GM04504 (cell line): ENCODE results near the gene NRG3.
"Not testable (repeated sequence)": the region's sequence is repeated elsewhere in the genome, so short reads cannot be mapped to it uniquely, and the experiment has no call there.

Source experiments
- DNase-seq: peaks from one replicate; pipeline ENCODE4 v3.0.0-alpha.2; 2012; ENCODE audit warnings: low read depth

Gene NRG3

GRCh38 chr10:82922755-82923154 lies 1047.8 kb downstream of the NRG3 start:
- no peak for DNase-seq

DNA sequence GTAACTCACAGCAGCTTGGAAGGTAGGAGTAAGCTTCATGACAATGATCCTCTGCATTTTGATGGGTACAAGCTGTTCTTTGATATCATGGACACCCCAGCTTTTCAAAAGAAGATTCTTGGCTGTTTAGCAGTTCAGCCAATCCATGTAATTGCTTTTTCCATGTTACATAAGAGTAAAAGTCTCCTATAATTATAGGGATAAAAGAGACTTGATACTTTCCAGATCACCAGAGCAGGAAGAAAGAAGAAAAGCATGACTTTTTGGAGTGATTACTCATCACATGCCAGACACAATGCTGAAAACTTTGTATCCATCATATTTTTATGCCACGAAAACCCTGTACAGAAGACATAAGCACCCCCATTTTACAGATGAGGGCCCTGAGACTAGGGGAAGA lies 1049.7 kb downstream of the NRG3 start:
- no peak for DNase-seq

GRCh38 chr10:82925547-82925946 lies 1050.6 kb downstream of the NRG3 start:
- no peak for DNase-seq

- DNase-seq = no peak
Measured at GRCh38 chr10:82932451-82932850, 1057.5 kb downstream of the NRG3 start.

GRCh38 chr10:82934429-82934828 lies 1059.4 kb downstream of the NRG3 start:
- no peak for DNase-seq

DNA sequence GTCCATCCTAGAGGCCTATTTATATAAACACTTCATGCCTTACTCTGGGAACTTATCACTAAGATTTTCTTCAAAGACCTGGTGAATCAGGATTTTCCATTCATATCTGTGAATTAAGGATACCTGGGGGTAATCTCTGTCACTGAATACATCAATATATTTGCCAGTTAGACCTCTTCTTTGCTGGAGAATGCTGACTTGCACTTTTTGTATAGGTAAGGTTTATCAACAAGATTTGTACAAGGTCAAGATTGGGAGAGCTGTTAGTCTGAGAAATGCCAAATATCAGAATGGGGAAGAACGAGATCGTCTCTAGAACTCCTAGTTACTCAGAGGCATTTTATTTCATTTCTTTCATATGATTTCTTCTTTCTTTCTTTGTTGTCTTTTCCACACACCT lies 1060.0 kb downstream of the NRG3 start:
- no peak for DNase-seq

DNA sequence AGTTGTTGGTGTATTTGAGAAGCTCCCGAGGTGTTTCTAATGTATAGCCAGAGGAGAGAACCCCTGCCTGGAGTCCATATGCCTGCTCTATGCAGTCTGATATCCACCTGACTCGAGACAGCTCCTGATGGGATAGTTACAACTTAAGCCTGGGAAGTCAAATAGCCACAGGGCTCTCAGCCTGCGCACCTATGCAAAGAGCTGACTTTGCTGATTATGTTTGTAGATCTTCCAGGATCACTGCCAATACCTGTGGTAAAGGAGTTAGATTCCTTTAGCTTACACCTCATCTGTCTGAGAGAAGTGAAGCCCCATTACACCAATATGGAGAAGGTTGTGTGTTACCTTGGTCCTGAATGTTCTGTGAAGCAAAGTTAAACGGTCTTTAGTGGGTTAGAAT lies 1063.3 kb downstream of the NRG3 start:
- DNase-seq = no peak

DNA sequence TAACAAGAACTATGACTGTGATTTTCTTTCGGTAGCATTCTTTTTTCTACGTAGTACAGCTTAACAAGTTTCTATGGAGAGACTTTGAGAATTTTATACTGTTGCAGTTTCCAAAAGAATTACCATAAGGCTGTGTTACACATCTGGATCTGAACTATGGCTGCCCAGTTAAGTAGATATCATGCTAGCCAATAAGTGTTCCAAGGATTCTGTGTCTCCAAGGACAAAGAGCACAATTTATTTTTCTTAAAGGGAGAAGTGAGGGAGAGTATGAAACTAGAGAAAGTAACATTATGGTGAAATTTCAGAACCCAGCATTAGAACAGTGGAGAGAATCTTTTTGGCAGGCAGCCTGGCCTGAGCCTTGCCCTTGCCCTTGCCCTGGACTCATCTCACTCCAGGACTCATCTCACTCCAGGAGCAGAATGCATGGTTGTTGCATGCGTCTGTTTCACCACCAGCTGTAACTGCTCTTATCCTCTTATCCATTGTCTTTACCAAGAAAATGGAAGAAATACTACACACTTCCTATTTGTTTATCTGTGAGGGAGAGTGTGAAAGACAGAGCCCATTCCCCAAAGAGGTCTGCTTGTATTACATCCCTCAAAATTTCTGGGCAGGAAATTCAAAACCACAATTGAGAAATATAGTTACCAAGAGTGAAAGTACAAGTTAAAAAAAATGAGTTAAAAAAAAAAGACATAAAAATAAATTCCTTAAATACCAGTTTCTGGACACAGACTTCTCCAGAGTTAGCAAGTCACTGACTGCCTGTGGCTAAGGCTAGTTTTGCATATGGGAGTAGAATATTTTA lies 1067.5 kb downstream of the NRG3 start:
- peak; percentile 58 for DNase-seq

- DNase-seq = no peak
Measured at GRCh38 chr10:82943142-82943541, 1068.1 kb downstream of the NRG3 start.

DNA sequence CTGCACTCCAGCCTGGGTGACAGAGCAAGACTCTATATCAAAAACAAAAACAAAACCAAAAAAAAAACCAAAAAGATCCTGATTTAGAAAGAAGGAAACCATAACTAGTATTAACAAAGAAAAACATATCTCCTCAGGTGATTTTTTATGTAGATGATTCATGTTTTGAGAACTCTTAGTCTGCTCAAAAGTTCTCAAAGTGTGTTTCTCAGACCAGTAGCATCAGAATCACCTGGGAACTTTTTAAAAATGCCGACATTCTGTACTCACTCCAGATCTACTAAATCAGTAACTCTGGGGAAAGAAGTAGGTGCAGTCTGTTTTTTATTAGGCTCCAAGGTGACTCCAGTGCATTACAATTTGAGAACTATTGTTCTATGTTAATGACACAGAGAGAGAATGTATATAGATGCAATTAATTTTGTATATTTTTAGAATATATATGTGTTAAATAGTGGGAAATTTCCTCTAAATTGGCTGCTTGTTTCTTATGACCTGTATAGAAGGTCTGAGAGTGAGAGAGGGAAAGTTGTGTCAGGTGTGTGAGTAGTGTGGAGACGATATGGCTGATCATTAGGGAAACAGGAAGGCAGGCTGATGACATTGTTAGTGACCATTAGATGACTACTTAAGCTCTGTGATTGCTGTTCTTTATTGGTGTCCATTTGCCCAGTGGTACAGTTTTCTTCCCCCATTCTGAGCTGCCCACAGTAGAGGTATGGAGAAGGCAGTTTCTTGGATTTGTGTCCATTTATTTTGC lies 1075.0 kb downstream of the NRG3 start:
- DNase-seq = no peak

DNA sequence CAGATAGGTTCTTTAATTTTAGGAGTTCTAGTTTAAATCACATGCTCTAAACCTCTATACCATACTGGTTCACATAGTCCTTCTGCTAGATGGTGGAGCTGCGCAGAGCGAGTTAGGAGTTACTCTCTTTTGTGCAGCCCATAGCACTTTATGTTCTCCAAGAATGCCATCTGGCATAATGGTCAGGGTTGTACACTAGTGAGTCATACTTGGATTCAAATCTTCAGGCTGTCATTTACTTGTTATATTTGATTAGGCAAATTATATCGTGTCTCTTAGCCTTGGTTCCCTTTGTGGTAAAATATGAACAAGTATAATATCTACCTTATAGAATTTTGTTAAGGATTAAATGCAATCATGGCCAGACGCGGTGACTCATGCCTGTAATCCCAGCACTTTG lies 1078.3 kb downstream of the NRG3 start:
- no peak for DNase-seq

DNA sequence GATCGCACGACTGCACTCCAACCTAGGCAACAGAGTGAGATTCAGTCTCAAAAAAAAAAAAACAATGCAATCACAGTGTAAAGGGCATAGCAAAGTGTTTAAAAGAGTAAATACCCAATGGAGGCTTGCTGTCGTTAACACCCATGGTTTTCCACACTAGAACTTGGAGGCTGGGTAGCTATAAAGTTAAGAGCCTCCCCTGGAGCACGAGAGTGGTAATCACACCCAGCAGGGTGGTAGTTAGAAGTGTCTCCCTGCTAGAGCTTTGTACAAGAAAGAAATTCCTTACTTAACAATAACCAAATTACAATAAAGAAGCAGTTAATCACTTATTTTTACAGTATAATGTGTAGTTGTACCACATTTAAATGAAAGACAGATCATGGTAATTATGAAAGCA lies 1078.9 kb downstream of the NRG3 start:
- DNase-seq = no peak

GRCh38 chr10:82960421-82961060 lies 1085.5 kb downstream of the NRG3 start:
- DNase-seq = not testable (repeated sequence)

DNA sequence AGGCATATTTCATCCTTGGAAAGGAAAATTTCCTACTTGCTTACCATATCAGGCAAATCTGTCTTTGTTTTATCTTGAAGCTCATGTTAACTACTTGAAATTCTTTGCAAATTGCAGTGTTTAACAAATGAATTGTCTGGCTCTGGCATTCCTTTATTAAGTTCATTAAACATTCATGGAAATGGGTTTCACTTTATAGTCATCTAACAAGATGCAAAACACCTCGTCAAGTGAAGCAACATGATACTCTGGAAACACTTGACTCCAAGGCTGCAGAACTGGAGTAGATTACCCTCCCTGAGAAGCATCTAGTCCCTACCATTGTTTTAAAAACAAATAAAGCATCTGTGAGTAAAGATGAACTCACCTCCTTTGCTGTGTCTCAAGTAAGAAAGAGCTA lies 1086.9 kb downstream of the NRG3 start:
- DNase-seq = no peak

DNA sequence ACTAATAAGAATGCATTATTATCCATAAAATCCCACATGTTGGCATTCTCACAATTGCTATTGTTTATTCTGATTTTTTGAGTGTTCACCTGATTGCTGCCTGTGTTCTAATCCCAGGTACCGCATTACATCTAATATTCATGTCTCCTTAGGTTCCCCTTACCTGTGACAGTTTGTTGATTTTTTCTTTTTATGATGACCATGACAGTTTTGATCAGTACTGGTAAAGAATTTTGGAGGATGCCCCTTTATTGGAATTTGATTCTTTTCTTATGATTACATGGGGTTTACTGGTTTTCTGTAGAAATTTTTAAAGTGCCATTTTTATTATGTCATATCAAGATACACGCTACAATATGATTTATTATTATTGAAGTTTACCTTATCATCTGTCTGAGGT lies 1091.1 kb downstream of the NRG3 start:
- no peak for DNase-seq

GRCh38 chr10:82968533-82968932 lies 1093.5 kb downstream of the NRG3 start:
- no peak for DNase-seq

- DNase-seq = peak; percentile 10
Measured at GRCh38 chr10:82969405-82969804, 1094.4 kb downstream of the NRG3 start.

DNA sequence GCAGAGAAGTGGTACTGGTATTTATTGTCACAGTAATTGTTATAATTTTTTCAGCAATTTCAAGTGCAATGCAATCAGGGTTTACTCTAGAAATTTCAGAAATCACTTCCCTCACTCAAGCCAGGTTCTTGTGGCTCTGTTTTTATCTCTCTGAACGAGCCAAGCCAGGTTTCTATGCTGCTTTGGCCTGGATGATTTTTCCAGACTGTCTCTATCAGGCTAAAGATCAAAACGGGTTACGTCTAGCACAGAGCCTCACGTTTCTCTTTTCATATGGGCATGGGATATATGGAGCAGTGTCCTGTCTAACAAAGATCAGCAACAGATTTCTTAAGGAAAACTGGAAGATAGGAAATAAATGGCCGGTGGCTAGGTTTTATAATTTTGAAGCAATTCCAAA lies 1105.3 kb downstream of the NRG3 start:
- no peak for DNase-seq

DNA sequence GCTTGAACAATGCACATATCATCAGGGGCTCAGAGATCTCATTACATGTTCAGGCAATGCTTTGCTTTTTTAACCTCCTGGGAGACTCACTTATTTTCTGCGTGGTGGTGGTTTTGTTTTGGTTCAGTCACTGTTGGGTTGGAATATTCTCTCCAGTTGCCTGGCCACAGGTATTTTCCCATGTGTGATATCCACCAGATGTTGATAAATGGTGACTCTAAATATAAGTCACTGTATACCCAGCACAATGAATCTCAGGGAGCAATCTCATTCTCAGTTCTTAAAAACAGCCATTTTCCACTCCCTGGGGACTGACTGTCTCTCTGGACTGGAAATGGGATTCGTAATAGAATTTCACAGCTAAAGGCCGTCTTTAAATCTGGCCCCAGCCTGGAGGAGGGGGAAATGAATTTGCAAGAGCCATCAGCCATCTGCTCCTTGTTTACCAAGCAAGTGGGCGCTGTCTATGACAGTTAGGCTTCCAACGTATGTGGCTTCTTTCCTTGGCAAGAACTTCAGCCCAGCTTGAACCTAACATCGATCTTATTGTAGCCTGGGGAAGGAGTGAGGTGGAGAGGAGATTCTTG lies 1106.2 kb downstream of the NRG3 start:
- DNase-seq = peak; percentile 14

GRCh38 chr10:82982110-82982608 lies 1107.2 kb downstream of the NRG3 start:
- DNase-seq = peak; percentile 95

DNA sequence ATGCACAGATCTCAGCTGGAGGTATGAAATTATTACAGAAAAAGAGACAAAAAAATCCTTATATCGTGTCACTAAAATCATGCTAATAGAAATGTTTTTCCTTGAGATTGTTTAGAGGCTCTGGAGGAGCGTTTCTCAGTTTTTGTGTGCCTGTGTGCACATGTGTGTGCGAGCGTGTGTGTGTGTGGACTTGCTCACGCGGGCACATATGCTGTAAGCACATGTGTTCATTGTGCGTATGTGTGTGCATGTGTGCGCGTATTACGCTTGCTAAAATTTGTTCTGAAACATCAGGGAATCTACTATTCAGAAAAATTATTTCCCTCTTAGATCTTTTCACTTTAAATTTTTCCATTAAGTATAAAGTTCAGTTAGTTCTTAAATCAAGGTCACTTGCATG lies 1111.2 kb downstream of the NRG3 start:
- DNase-seq = no peak

GRCh38 chr10:83006479-83006878 lies 1131.5 kb downstream of the NRG3 start:
- DNase-seq = not testable (repeated sequence)
